Effector memory CD8-positive, alpha-beta T cell (primary cell): Measurements from ENCODE around the gene TREH.
A peak's percentile ranks its signal among the peaks of the same experiment; 100 is the strongest.
"Not testable (repeated sequence)": the region's sequence is repeated elsewhere in the genome, so short reads cannot be mapped to it uniquely, and the experiment has no call there.

Experiments used
- ATAC-seq: fragments of 150-1000 bp; cut with Tn5 transposase; replicated peaks from 2 replicates; pipeline ENCODE4 v1.10.0; 2021; ENCODE audit warnings: mild to moderate bottlenecking, moderate library complexity
- DNase-seq, 3 experiments: peaks; one replicate each; pipeline ENCODE4 v3.0.0; 2021
- H3K27ac Mint-ChIP-seq, 2 donors: one replicate each; pipeline ENCODE4 v1.8.0; 2022; ENCODE audit warnings: mild to moderate bottlenecking in 2 of 2, mixed read lengths in 2 of 2, moderate library complexity in 2 of 2
- H3K27me3 Mint-ChIP-seq, 2 donors: one replicate each; pipeline ENCODE4 v1.8.0; 2022; ENCODE audit warnings: mixed read lengths in 2 of 2
- H3K36me3 Mint-ChIP-seq: one replicate; pipeline ENCODE4 v1.8.0; 2022; ENCODE audit warnings: mild to moderate bottlenecking, moderate library complexity, mixed read lengths; ENCODE audit not compliant: insufficient read depth
- H3K4me1 Mint-ChIP-seq, 2 donors: one replicate each; pipeline ENCODE4 v1.8.0; 2022; ENCODE audit warnings: low read depth in 2 of 2, mixed read lengths in 2 of 2
- H3K4me3 Mint-ChIP-seq, 2 donors: one replicate each; pipeline ENCODE4 v1.8.0; 2022; ENCODE audit warnings: mild to moderate bottlenecking in 2 of 2, mixed read lengths in 2 of 2, moderate library complexity in 2 of 2
- H3K9me3 Mint-ChIP-seq, 2 donors: one replicate each; pipeline ENCODE4 v1.8.0; 2022; ENCODE audit warnings: mixed read lengths in 2 of 2
- total RNA-seq, 9 experiments: gene quantifications; one replicate each; lab custom pipeline; 2026; lab: John Stamatoyannopoulos, UW

The TREH gene, protein sequence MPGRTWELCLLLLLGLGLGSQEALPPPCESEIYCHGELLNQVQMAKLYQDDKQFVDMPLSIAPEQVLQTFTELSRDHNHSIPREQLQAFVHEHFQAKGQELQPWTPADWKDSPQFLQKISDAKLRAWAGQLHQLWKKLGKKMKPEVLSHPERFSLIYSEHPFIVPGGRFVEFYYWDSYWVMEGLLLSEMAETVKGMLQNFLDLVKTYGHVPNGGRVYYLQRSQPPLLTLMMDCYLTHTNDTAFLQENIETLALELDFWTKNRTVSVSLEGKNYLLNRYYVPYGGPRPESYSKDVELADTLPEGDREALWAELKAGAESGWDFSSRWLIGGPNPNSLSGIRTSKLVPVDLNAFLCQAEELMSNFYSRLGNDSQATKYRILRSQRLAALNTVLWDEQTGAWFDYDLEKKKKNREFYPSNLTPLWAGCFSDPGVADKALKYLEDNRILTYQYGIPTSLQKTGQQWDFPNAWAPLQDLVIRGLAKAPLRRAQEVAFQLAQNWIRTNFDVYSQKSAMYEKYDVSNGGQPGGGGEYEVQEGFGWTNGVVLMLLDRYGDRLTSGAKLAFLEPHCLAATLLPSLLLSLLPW
- total RNA-seq, result 0 to 0.06 (median 0) reads per million in 9 experiments

DNA sequence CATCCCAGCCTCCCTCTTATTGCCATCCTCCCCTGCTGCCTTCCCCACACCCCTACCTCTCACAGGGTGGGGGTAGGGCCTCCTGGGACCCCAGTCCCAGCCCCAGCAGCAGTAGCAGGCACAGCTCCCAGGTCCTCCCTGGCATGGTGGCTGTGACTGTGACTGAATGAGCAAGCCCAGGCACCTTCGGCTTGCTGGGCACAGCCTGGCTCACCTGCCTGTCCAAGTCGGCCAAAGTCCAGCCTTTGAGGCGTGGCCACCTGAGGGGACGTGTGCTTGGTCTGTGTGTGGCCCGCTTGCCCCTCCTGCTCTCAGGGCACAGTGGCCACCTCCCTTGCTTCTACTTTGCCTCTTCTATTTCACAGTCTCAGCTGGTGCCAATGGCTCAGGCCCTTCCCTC, at the start of gene TREH:
Gene TREH (minus strand): TSS at position 168 of the 400 bp plus-strand sequence. CDS start 23 bp downstream, at position 145.
- H3K27ac Mint-ChIP-seq, result peak within 1 kb of the TSS in 1 of 2 donors; percentile 38
- peaks cover 0 to 17% of the 10 kb centered on the region in 2 donors for H3K27me3 Mint-ChIP-seq
- DNase-seq, result no peak
- H3K9me3 Mint-ChIP-seq, result no peaks in the 10 kb centered on the region
- no peak for ATAC-seq
- peaks cover 4% of the 10 kb centered on the region for H3K36me3 Mint-ChIP-seq
- H3K4me1 Mint-ChIP-seq, result no peaks in the 10 kb centered on the region
- H3K4me3 Mint-ChIP-seq, result no peak within 1 kb of the TSS

DNA sequence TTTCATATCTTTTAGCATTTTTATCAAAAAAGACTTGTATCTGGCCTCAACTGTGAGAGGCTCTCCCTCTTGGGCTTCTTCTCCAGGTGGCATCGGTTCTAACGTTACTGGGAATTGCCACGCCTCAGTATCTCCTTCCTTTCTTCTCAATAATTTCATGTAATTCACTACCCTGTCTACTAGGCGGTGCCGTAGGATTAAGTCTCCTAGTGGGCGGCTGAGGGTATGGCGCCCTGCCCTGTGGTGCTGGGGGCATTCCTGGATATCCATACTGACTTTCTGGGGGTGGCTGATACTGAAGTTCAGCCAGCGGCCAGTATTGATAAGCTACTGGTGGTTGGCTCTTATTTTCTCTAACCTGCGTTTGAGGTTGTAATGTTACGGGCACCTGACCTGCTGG, 48.7 kb upstream of the TREH start:
- peaks cover 23 to 30% of the 10 kb centered on the region in 2 donors for H3K27me3 Mint-ChIP-seq
- not testable (repeated sequence) for ATAC-seq, DNase-seq, H3K9me3 Mint-ChIP-seq, H3K36me3 Mint-ChIP-seq, H3K4me1 Mint-ChIP-seq, H3K4me3 Mint-ChIP-seq, H3K27ac Mint-ChIP-seq

DNA sequence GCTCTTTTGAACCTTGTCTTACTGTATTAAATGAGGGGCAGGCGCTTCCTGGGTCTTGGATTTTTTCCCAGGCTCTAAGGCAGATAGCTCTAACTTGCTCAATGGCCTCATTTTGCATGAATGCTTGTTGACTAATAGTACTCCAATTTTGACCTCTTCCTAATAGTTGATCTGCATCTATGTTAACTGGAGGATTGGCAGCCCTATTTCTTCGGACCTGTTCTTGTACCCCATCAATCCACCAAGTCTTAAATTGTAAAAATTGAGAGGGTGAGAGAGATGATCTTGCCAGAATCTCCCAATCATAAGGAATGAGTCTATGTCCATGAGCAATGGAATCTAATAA, 48.2 kb upstream of the TREH start:
- H3K9me3 Mint-ChIP-seq, H3K27ac Mint-ChIP-seq, ATAC-seq: not testable (repeated sequence)

DNA sequence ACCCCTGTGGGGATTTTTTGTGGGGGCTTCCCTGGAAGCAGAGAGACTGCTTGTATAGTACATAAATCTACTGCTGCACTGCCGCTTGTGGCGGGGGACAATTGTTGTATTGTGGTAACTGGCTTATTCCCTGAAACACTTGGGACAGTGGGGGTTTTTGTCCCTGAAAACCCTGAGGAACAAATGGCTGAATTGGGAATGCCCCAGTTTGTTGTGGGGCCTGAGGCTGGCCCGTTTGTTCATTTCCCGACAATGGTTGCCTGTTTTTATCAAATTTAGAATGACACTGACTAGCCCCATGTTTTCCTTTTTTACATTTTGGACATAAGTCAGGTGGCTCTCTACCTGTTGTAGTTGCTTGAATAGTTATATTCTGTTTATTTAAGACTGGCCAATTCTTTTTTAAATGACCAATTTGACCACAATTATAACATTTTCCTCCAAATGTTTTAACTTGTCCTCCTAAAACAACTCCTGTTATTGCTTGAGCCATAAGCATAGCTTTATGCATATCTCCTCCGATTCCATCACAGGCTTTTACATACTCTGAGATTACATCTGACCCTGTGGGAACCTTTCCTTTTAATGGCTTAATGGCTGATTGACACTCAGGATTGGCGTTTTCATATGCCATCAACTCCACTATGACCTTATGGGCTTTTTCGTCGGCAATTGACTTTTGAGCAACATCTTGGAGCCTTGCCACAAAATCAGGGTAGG, 47.7 kb upstream of the TREH start:
- ATAC-seq, H3K4me3 Mint-ChIP-seq, H3K36me3 Mint-ChIP-seq, DNase-seq, H3K4me1 Mint-ChIP-seq, H3K27ac Mint-ChIP-seq, H3K9me3 Mint-ChIP-seq: not testable (repeated sequence)
- H3K27me3 Mint-ChIP-seq, result peaks cover 23 to 30% of the 10 kb centered on the region in 2 donors

More for the DNA sequence above, 48.2 kb upstream of the TREH start:
- H3K27me3 Mint-ChIP-seq, result peaks cover 23 to 30% of the 10 kb centered on the region in 2 donors
- H3K4me3 Mint-ChIP-seq, H3K36me3 Mint-ChIP-seq, H3K4me1 Mint-ChIP-seq, DNase-seq: not testable (repeated sequence)

DNA sequence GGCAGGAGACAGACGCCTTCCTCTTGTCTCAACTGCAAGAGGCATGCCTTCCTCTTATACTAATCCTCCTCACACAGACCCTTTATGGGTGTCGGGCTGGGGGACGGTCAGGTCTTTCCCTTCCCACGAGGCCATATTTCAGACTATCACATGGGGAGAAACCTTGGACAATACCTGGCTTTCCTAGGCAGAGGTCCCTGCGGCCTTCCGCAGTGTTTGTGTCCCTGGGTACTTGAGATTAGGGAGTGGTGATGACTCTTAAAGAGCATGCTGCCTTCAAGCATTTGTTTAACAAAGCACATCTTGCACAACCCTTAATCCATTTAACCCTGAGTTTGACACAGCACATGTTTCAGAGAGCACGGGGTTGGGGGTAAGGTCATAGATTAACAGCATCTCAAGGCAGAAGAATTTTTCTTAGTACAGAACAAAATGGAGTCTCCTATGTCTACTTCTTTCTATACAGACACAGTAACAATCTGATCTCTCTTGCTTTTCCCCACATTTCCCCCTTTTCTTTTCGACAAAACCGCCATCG, 42.1 kb upstream of the TREH start:
- H3K36me3 Mint-ChIP-seq, H3K9me3 Mint-ChIP-seq, H3K27me3 Mint-ChIP-seq, H3K27ac Mint-ChIP-seq, H3K4me3 Mint-ChIP-seq, DNase-seq, ATAC-seq, H3K4me1 Mint-ChIP-seq: not testable (repeated sequence)

DNA sequence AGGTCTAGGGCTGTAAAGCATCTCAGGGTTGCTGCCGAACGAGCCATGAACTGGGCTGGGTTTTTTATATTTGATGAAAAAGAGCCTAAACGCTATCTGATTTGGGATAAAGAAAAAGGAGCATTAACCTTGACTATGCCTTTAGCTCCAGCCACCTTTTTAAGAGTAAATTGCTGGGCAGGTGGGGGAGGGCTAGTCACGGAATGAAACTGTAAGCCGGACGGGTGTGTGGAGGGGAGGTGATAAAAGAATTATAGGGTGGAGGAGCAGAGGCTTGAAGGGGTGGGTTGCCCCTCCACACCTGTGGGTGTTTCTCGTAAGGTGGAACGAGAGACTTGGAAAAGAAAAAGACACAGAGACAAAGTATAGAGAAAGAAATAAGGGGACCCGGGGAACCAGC, 41.3 kb upstream of the TREH start:
- not testable (repeated sequence) for H3K9me3 Mint-ChIP-seq, H3K27ac Mint-ChIP-seq, H3K36me3 Mint-ChIP-seq, DNase-seq, ATAC-seq, H3K27me3 Mint-ChIP-seq, H3K4me3 Mint-ChIP-seq, H3K4me1 Mint-ChIP-seq

DNA sequence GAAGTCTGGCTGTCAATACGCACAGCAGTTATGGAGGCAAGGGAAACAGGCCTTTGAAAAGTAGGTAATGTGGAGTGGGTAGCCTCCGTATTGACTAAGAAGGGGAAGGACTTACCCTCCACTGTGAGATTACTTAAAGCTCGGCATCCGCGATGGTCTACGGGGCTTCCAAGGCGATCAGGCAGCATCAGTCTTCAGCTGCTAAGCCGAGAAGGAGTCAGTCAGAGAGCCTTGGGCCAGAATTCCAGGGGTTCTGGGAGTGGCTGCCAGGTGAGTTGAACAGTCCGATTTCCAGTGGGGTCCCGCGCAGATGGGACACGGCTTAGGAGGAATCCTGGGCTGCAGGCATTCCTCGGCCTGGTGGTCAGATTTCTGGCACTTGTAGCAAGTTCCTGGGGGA, 40.6 kb upstream of the TREH start:
- not testable (repeated sequence) for H3K9me3 Mint-ChIP-seq, H3K4me1 Mint-ChIP-seq, H3K4me3 Mint-ChIP-seq, ATAC-seq, H3K27me3 Mint-ChIP-seq, DNase-seq, H3K36me3 Mint-ChIP-seq
- peak overlapping the region in 1 of 2 donors; percentile 19 for H3K27ac Mint-ChIP-seq

DNA sequence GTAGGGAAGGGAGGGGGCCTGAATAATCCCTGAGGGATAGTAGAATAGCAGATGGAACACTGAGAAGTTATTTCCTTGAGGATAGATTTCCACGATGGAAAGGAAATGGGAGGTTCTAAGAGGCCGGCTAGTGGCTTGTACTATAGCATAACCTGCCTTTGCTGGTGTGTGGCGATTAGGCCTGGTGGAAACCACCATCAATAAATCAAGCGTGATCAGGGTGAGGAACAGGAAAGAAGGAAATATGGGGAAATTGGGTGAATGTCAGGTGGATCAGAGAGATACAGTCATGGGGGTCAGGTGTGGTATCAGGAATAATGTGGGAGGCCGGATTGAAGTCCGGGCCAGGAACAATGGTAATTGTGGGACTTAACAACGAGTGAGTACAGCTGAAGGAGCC, 39.1 kb upstream of the TREH start:
- H3K27me3 Mint-ChIP-seq, H3K4me3 Mint-ChIP-seq, H3K36me3 Mint-ChIP-seq, H3K4me1 Mint-ChIP-seq, DNase-seq, H3K9me3 Mint-ChIP-seq, ATAC-seq: not testable (repeated sequence)
- peak overlapping the region in 1 of 2 donors; percentile 73 for H3K27ac Mint-ChIP-seq

DNA sequence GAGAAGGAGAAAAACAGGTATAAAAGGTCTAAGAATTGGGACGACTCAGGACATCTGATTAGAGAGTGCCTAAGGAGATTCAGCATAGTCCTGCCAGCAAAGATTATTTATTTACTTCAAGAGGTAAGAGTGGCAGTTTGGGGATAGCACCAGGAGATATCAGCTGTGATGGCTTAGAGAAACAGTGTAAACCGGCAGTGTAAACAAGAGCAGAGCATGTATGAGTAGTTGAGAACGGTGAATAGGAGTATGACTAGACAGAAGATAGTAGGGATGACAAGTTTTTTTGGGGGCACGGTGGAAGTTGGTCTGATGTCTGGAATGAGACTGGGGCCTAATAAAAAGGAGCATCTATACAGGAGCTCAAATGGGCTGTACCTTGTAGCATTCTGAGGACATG, 38.3 kb upstream of the TREH start:
- H3K27me3 Mint-ChIP-seq, ATAC-seq, DNase-seq, H3K36me3 Mint-ChIP-seq, H3K4me3 Mint-ChIP-seq, H3K4me1 Mint-ChIP-seq, H3K9me3 Mint-ChIP-seq: not testable (repeated sequence)
- peak overlapping the region in 1 of 2 donors; percentile 38 for H3K27ac Mint-ChIP-seq

DNA sequence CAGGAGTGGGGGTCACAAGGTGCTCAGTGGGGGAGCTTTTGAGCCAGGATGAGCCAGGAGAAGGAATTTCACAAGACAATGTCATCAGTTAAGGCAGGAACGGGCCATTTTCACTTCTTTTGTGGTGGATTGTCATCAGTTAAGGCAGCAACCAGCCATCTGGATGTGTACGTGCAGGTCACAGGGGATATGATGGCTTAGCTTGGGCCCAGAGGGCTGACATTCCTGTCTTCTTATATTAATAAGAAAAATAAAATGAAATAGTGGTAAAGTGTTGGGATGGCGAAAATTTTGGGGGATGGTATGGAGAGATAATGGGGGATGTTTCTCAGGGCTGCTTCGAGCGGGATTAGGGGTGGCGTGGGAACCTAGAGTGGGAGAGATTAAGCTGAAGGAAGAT, 37.8 kb upstream of the TREH start:
- H3K27me3 Mint-ChIP-seq, H3K36me3 Mint-ChIP-seq, H3K4me1 Mint-ChIP-seq, H3K4me3 Mint-ChIP-seq, H3K9me3 Mint-ChIP-seq, DNase-seq, ATAC-seq: not testable (repeated sequence)
- H3K27ac Mint-ChIP-seq, result peak overlapping the region in 1 of 2 donors; percentile 38

DNA sequence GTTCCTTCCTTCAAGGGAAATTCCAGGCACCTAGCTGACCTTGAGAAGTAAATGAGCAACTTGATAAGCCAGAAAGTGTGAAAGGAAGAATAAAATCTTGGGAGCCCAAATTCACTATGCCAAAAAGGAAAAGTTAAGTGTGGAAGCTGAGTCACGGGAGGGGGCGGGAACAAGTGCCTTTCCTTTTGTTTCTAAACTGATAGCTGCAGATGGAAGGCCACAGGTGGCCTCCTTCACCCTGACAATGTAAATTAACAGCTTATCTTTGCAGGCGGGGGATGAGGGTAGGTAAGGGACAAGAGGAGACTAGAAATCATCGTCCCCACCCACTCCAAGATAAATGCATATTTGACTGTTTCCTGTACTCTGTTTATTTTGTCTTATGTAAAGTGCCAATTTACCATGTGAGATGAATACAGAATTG, 36.4 kb upstream of the TREH start:
- no peak for DNase-seq
- no peak overlapping the region for H3K27ac Mint-ChIP-seq
- no peak for ATAC-seq
- H3K4me1 Mint-ChIP-seq, result no peaks in the 10 kb centered on the region
- H3K4me3 Mint-ChIP-seq, result no peak overlapping the region
- no peaks in the 10 kb centered on the region for H3K9me3 Mint-ChIP-seq
- H3K36me3 Mint-ChIP-seq, result no peaks in the 10 kb centered on the region
- no peaks in the 10 kb centered on the region for H3K27me3 Mint-ChIP-seq

DNA sequence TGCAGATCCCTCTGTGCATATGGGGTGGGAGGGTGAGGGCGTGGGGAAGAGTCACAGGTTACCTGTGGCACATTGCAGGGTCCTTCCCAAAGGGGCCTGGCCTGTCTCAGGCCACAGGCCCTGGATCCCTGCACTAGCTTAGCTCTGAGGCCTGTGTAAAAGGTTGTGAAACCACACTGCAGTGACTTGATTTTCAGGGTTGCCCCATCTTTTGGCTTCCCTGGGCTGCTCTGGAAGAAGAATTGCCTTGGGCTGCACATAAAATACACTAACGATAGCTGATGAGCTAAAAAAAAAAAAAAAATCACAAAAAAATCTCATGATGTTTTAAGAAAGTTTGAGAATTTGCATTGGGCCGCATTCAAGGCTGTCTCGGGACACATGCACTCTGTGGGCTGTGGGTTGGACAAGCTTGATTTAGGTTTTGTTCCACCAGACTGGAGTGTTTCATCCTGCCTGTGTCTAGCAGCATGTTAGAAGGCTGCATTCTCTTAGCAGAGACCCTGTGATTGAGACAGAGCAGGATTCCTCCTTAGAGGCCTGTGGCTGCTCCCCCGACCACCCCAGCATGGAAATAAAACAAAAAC, 35.9 kb upstream of the TREH start:
- H3K27me3 Mint-ChIP-seq, result no peaks in the 10 kb centered on the region
- H3K36me3 Mint-ChIP-seq, result no peaks in the 10 kb centered on the region
- no peaks in the 10 kb centered on the region for H3K4me1 Mint-ChIP-seq
- no peak overlapping the region for H3K4me3 Mint-ChIP-seq
- ATAC-seq (no peak), DNase-seq (no peak)
- H3K27ac Mint-ChIP-seq, result no peak overlapping the region
- no peaks in the 10 kb centered on the region for H3K9me3 Mint-ChIP-seq

DNA sequence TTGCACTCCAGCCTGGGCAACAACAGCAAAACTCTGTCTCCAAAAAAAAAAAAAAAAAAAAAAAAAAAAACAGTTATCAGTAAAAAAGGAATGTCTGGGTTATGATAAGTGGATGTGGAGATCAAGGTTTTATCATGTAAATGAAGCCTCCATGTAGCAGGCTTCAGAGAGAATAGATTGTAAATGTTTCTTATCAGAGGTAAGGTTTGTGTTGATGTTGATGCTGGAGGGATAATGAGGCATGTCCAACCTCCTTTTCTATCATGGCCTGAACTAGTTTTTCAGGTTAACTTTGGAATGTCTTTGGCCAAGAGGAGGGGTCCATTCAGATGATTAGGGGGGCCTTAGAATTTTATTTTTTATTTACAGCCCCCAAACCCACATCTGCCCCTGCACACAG, 35.4 kb upstream of the TREH start:
- Mint-ChIP-seq H3K4me3 (no peak overlapping the region), H3K27ac (no peak overlapping the region), H3K36me3 (no peaks in the 10 kb centered on the region), H3K27me3 (no peaks in the 10 kb centered on the region), H3K4me1 (no peaks in the 10 kb centered on the region), H3K9me3 (no peaks in the 10 kb centered on the region)
- DNase-seq (no peak), ATAC-seq (no peak)
